Measurements from ENCODE around the gene BCKDHA. TPM values are rescaled to one million over a fixed set of nuclear protein-coding genes. Genes with fewer than 3 reads are reported as not detected.

The BCKDHA gene
- total RNA-seq, 4 donors from 2014 or later: 55.1 to 87.2 (median 58.6) TPM

DNA sequence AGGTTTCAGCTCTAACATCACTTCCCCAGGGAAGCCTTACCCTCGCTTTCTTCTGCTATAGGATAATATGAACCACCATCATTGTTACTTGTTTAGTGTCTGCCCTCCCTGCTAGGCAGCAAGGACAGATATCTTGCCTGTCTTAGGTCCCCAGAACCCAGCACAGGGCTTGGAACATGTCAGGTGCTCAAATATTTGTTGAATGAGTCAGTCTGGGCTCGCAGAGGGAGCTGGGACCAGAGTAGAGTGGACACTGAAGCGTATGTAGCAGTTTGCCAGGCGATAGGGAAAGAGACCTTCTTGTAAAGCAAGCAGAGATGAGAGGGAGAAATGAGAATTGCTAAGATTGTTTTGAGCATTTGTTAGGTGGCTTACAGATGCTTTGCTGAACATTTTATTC, 11.7 kb downstream of the BCKDHA start:
- H3K4me3 ChIP-seq: no peak overlapping the region
- TF ChIP-seq POLR2A (IDR thresholded peaks at IDR 0.05): no peak
- TF ChIP-seq, protein P1, sequence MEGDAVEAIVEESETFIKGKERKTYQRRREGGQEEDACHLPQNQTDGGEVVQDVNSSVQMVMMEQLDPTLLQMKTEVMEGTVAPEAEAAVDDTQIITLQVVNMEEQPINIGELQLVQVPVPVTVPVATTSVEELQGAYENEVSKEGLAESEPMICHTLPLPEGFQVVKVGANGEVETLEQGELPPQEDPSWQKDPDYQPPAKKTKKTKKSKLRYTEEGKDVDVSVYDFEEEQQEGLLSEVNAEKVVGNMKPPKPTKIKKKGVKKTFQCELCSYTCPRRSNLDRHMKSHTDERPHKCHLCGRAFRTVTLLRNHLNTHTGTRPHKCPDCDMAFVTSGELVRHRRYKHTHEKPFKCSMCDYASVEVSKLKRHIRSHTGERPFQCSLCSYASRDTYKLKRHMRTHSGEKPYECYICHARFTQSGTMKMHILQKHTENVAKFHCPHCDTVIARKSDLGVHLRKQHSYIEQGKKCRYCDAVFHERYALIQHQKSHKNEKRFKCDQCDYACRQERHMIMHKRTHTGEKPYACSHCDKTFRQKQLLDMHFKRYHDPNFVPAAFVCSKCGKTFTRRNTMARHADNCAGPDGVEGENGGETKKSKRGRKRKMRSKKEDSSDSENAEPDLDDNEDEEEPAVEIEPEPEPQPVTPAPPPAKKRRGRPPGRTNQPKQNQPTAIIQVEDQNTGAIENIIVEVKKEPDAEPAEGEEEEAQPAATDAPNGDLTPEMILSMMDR (IDR thresholded peaks at IDR 0.05): no peak
- intact Hi-C loops (cut with DNase I): no loop called here
- H3K9me3 ChIP-seq: no peaks in the 10 kb centered on the region
- peaks cover 4 to 45% (median 15%) of the 10 kb centered on the region in 3 donors for H3K36me3 ChIP-seq
- no peaks in the 10 kb centered on the region for H3K27me3 ChIP-seq
- H3K4me1 ChIP-seq: peaks cover 31 to 82% (median 35%) of the 10 kb centered on the region in 3 donors
- DNase-seq: no peak
- H3K27ac ChIP-seq: peak overlapping the region; percentile 18 to 81 (median 39)
- WGBS, 2 donors: 54 to 71% methylated on average over 4 of the region's 4 CpGs

GRCh38 chr19:41410336-41411054, 12.9 kb downstream of the BCKDHA start:
- intact Hi-C loops (cut with DNase I): no loop called here
- H3K27me3 ChIP-seq: no peaks in the 10 kb centered on the region
- H3K36me3 ChIP-seq: peaks cover 4 to 57% (median 25%) of the 10 kb centered on the region in 3 donors
- WGBS, 2 donors: 90 to 92% methylated on average over 3 to 5 of the region's 23 CpGs
- peak overlapping the region in 2 of 4 donors; percentile 66 to 81 for H3K27ac ChIP-seq
- no peak overlapping the region for H3K4me3 ChIP-seq
- H3K9me3 ChIP-seq: no peaks in the 10 kb centered on the region
- TF ChIP-seq, protein P1 (IDR thresholded peaks at IDR 0.05): no peak
- no peak for TF ChIP-seq POLR2A (IDR thresholded peaks at IDR 0.05)
- no peak for DNase-seq
- H3K4me1 ChIP-seq: peaks cover 29 to 82% (median 30%) of the 10 kb centered on the region in 3 donors

DNA sequence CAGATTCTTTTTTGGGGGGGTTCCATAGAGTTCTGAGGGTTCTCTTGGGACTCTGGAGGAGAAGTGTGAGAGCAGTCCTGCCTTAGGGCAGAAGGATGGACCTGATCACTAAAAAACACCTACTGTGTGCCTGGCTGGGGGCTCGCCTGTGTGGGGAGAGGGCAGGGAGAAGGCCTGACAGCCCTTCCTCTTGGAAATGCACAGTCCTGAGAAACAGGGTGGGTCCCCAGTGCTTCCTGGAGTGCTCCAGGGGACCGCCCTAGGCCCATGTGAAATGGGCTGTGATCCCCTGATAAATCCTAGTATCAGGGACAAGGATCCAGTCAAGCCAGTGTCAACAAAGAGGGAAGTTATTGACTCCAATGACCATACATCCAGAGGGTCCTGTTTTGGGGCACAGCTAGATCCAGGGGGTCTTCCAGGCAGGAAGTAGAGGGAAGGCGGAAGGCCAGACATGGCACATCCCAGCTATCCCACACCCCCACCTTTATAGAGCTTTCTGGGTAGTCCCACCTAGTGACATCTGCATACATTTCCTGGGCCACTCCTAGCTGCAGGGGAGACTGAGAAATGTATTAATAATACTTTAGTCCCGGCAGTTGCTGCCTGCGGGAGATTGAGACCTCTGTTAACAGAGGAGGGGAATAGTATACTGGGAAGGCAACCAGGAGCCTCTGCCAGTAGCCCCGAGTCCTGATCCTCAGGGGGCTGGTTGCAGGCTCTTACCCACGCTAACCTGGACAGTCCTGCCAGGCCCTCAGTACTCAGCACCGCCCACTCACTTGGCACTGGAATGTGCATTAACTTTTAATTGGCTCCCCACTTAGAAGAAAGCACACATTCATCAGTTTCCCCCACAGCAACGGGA, 13.7 kb downstream of the BCKDHA start:
- H3K9me3 ChIP-seq: no peaks in the 10 kb centered on the region
- WGBS, 2 donors: 31 to 89% methylated on average over 3 to 5 of the region's 9 CpGs
- H3K4me3 ChIP-seq: no peak overlapping the region
- H3K27me3 ChIP-seq: no peaks in the 10 kb centered on the region
- no peak for TF ChIP-seq POLR2A (IDR thresholded peaks at IDR 0.05)
- TF ChIP-seq, protein P1 (IDR thresholded peaks at IDR 0.05): no peak
- intact Hi-C loops (cut with DNase I): no loop called here
- H3K4me1 ChIP-seq: peaks cover 21 to 73% (median 24%) of the 10 kb centered on the region in 3 donors
- H3K27ac ChIP-seq: peak overlapping the region; percentile 39 to 81 (median 60)
- H3K36me3 ChIP-seq: peaks cover 7 to 65% (median 25%) of the 10 kb centered on the region in 3 donors
- no peak for DNase-seq

DNA sequence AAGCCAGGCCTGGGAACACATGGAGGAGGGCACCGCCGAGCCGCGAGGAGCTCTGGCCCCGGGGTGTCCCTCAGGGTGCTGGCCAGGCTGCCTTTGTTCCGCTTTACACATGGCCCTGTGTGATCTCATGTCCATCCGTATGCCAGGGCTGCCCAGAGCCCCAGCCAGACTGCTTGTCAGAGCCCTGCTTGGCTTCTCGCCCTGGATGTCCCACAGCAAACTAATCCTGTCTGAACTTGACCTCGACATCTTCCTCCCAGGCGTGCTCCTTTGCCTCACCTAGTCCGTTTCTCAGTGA, 14.3 kb downstream of the BCKDHA start:
- H3K27ac ChIP-seq: peak overlapping the region; percentile 39 to 81 (median 60)
- H3K36me3 ChIP-seq: peaks cover 8 to 71% (median 25%) of the 10 kb centered on the region in 3 donors
- intact Hi-C loops (cut with DNase I): no loop called here
- peaks cover 19 to 68% (median 21%) of the 10 kb centered on the region in 3 donors for H3K4me1 ChIP-seq
- H3K4me3 ChIP-seq: no peak overlapping the region
- H3K9me3 ChIP-seq: no peaks in the 10 kb centered on the region
- H3K27me3 ChIP-seq: no peaks in the 10 kb centered on the region
- WGBS, 2 donors: 44 to 53% methylated on average over 10 to 11 of the region's 11 CpGs
- DNase-seq: no peak
- no peak for TF ChIP-seq POLR2A (IDR thresholded peaks at IDR 0.05)
- TF ChIP-seq, protein P1 (IDR thresholded peaks at IDR 0.05): no peak

GRCh38 chr19:41412953-41413352, 15.3 kb downstream of the BCKDHA start:
- no peak for TF ChIP-seq POLR2A (IDR thresholded peaks at IDR 0.05)
- TF ChIP-seq, protein P1 (IDR thresholded peaks at IDR 0.05): no peak
- peaks cover 19 to 57% (median 21%) of the 10 kb centered on the region in 3 donors for H3K4me1 ChIP-seq
- H3K36me3 ChIP-seq: peaks cover 8 to 78% (median 25%) of the 10 kb centered on the region in 3 donors

More at GRCh38 chr19:41412953-41413352, 15.3 kb downstream of the BCKDHA start:
- DNase-seq: no peak
- Histone ChIP-seq H3K27me3 (no peaks in the 10 kb centered on the region), H3K27ac (no peak overlapping the region), H3K4me3 (no peak overlapping the region), H3K9me3 (no peaks in the 10 kb centered on the region)
- intact Hi-C loops (cut with DNase I): no loop called here
- WGBS, 2 donors: 89 to 100% methylated on average over 2 to 5 of the region's 5 CpGs

Measured in esophagus squamous epithelium (tissue), 5 donors.